Pericardium fibroblast (primary cell): ENCODE measurements around the gene NKX6-2. TPM values are rescaled to one million over a fixed set of nuclear protein-coding genes. Genes with fewer than 3 reads are reported as not detected.

Experiments used
- total RNA-seq: library from RNA; depleted of rRNA; stranded (reverse); fragments of >200 nt; gene quantifications from 2 replicates; pipeline ENCODE4 v1.2.3, GENCODE V29; 2015

NKX6-2 gene
- total RNA-seq: not detected in 2 replicates

DNA sequence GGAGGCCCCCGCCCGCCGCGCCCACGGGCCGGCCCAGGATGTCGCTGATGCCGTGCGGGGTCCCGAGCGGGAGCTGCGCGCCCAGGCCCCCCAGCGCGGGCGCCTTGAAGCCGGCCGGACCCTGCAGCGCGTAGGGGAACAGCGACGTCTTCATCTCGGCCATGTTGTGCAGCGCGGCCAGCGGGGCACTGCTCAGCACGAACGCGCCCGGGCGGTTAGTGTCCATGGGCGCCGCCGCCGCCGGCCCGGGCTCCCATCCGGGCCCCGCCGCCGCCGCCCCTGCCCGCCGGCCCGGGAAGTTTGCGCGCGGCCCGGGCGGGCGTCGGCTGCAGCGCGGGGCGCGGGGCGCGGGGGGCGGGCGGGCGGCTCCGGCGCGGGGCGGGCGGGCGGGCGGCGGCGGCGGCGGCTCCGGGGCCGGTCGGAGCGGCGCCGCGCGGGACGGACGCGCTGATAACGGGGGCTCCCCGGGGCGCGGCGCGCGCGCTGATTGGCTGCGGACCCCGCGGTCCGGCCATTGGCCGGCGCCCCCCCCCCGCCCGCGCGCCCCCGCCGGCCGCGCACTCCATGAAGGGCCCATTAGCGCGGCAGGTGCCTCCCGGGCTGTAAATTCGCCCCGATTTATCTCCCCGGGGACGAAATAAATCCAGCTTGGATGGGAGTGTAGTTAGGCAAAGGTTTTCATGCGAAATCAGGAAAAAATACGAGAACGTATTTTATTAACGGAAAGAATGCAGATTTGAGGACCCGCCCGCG lies at the start of gene NKX6-2:
TSS of gene NKX6-2 (minus strand) at position 425 of the 753 bp plus-strand sequence. CDS start at position 226, 199 bp downstream.

Other genes starting within 250 kb of the NKX6-2 start
- gene INPP5A, start 248.4 kb downstream of the NKX6-2 start, total RNA-seq: 32.4 and 37.2 TPM in 2 replicates
- 1.9 and 2.6 TPM in 2 replicates for gene CFAP46, start 156.4 kb upstream of the NKX6-2 start, total RNA-seq